GOT3 (cell line): Measurements from ENCODE around the gene MARK1.

ENCODE experiments used
- DNase-seq: peaks from one replicate; lab custom pipeline; 2025; ENCODE audit warnings: mixed read lengths; lab: John Stamatoyannopoulos, UW

The MARK1 gene

DNA sequence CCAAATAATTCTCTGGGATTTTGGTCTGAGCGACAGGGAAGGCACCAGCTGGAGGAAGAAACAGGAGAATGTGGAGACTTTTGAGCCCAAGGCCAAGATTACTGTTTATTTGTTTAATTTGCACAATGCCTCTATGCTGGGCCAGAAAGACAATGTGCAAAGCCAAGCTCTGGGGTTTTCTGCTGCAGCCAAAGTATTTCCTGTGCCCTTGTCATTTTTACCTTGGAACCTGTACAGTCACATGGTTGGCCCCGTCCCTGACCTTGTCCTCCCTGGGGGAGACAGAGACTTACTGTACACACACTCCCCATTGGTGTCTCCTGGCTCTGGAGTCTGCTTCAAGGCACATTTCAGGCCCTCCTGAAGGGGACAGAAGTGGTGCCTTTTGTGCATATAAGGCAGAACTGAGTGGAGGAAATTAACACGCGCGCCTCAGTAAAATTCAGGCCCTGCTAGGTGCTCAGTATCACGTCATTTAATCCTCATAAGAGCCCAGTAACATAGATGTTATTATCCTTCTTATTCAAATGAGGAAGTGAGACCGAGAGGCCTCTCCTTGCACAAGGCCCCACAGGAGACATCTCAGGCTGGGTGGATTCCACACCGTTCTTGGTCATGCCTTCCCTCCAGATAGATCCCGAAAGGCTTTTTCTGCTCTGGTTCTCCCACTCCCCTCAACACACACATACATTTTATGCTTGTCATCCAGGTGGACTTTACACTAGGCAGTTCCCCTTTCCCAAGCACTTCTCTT, 183.3 kb downstream of the MARK1 start:
- no peak for DNase-seq
